ENCODE data around the gene GBX1. TPM values are rescaled to one million over a fixed set of nuclear protein-coding genes. Genes with fewer than 3 reads are reported as not detected.

GBX1 gene
- total RNA-seq, 5 donors from 2014 or later (not counting 1 experiment from before 2014, with no cell fraction given): not detected

DNA sequence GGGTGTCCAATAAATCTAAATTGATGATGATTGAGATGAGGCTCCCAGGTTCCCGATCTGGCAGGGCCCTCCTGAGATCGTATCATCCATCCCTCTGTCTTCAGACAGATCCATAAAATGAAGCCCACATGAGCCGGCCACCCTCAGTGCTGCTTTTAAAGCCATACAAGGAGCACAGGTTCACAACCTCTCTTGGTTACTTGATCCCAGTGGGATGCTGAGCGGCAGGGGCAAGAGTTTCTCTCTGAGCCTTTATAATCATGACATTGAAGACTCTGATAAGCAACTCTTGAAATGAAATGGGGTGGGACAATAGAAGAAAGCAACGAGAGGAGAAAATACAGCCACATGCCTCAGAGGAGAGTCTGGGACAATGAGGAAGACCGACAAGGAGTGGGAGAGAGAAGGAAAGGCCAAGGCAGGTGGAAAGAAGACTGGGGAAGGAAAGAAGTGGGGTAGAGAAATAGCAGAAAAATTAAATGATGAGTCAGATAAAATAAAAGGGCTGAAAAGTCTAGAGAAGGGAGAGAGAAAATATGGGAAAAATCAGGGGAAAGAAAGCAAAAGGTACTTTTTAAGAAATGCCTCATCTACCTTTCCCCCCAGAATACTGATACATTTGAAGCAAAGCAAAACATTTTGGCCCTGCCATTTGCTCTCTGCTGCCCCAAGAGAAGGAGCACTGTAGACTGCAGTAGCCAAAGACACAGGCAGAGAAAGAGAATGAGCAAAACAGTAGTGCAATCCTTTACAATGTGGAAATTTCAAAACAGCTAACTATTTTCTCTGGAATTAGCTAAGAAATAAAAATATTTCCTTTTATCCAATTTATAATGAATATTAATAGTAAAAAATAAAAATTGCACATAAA is 14.6 kb downstream of the GBX1 start:
- Histone ChIP-seq H3K4me1 (ENCODE audit: control insufficient read depth in 1 of 2, extremely low read depth in 1 of 2, insufficient read depth in 2 of 2, low read length in 2 of 2) (no peaks in the 10 kb centered on the region), H3K36me3 (ENCODE audit: control insufficient read depth in 2 of 2, extremely low read depth in 1 of 2, insufficient read depth in 1 of 2, low read length in 1 of 2) (no peaks in the 10 kb centered on the region), H3K9me3 (no peaks in the 10 kb centered on the region), H3K27ac (ENCODE audit: low read length) (no peak overlapping the region), H3K27me3 (replicated peaks in 1 of 2; ENCODE audit: control insufficient read depth in 2 of 2, extremely low read depth in 1 of 2, insufficient read depth in 2 of 2, low read length in 1 of 2) (peaks cover 2 to 37% of the 10 kb centered on the region in 2 experiments), H3K4me3 (ENCODE audit: control insufficient read depth in 1 of 2, extremely low read depth in 1 of 2, low read length in 1 of 2) (no peak overlapping the region)
- H3K4me1 Mint-ChIP-seq: no peaks in the 10 kb centered on the region
- no peak for DNase-seq
- ATAC-seq (replicated peaks in 1 of 4): no peak
- 63% methylated on average over 4 of the region's 6 CpGs for WGBS (ENCODE audit: insufficient coverage)
- no peak overlapping the region for H3K27ac Mint-ChIP-seq
- H3K36me3 Mint-ChIP-seq: no peaks in the 10 kb centered on the region
- H3K27me3 Mint-ChIP-seq: peaks cover 30 to 38% of the 10 kb centered on the region in 2 donors
- no peaks in the 10 kb centered on the region for H3K9me3 Mint-ChIP-seq
- H3K4me3 Mint-ChIP-seq: no peak overlapping the region
- ChIA-PET POLR2A (no interaction called here), CTCF (no interaction called here)

DNA sequence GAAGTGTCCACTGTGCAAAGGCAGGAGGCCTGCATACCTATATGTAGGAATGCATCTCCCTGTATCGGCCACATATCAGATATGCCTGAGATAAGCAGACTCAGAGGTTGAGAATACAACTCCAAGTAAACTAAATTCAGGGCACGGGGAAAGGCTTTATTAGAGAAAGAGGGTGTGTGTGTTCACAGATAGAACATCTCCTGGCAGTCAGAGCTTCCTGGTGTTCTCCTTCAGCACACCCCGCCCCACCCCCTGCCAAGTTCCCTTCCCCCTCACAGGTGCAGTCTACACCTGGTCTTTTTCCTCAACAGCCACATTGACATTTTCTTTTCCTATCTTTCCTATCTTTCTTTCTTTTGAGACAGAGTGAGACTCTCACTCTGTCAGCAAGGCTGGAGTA is 17.1 kb downstream of the GBX1 start:
- Mint-ChIP-seq H3K4me1 (no peaks in the 10 kb centered on the region), H3K4me3 (no peak overlapping the region), H3K9me3 (no peaks in the 10 kb centered on the region), H3K36me3 (no peaks in the 10 kb centered on the region), H3K27ac (no peak overlapping the region), H3K27me3 (peaks cover 13 to 30% of the 10 kb centered on the region in 2 donors)
- Histone ChIP-seq H3K27me3 (replicated peaks in 1 of 2; ENCODE audit: control insufficient read depth in 2 of 2, extremely low read depth in 1 of 2, insufficient read depth in 2 of 2, low read length in 1 of 2) (peaks cover 2 to 37% of the 10 kb centered on the region in 2 experiments), H3K9me3 (no peaks in the 10 kb centered on the region), H3K4me1 (ENCODE audit: control insufficient read depth in 1 of 2, extremely low read depth in 1 of 2, insufficient read depth in 2 of 2, low read length in 2 of 2) (no peaks in the 10 kb centered on the region), H3K36me3 (ENCODE audit: control insufficient read depth in 2 of 2, extremely low read depth in 1 of 2, insufficient read depth in 1 of 2, low read length in 1 of 2) (no peaks in the 10 kb centered on the region), H3K4me3 (ENCODE audit: control insufficient read depth in 1 of 2, extremely low read depth in 1 of 2, low read length in 1 of 2) (no peak overlapping the region), H3K27ac (ENCODE audit: low read length) (no peak overlapping the region)
- DNase-seq (no peak), ATAC-seq (replicated peaks in 1 of 4) (no peak)
- POLR2A ChIA-PET: no interaction called here
- no CpG with 5 or more reads among the region's 3 CpGs for WGBS (ENCODE audit: insufficient coverage)
- CTCF ChIA-PET: no interaction called here

- CTCF ChIA-PET: no interaction called here
- no peaks in the 10 kb centered on the region for H3K4me1 ChIP-seq (ENCODE audit: control insufficient read depth in 1 of 2, extremely low read depth in 1 of 2, insufficient read depth in 2 of 2, low read length in 2 of 2)
- H3K27ac ChIP-seq (ENCODE audit: low read length): no peak overlapping the region
- H3K36me3 ChIP-seq (ENCODE audit: control insufficient read depth in 2 of 2, extremely low read depth in 1 of 2, insufficient read depth in 1 of 2, low read length in 1 of 2): peaks cover 0 to 3% of the 10 kb centered on the region in 2 donors
- Mint-ChIP-seq H3K4me3 (no peak overlapping the region), H3K9me3 (no peaks in the 10 kb centered on the region), H3K27me3 (peaks cover 4 to 19% of the 10 kb centered on the region in 2 donors), H3K4me1 (no peaks in the 10 kb centered on the region), H3K27ac (no peak overlapping the region), H3K36me3 (peaks cover 7% of the 10 kb centered on the region)
- peaks cover 0 to 32% of the 10 kb centered on the region in 2 experiments for H3K27me3 ChIP-seq (replicated peaks in 1 of 2; ENCODE audit: control insufficient read depth in 2 of 2, extremely low read depth in 1 of 2, insufficient read depth in 2 of 2, low read length in 1 of 2)
- 63% methylated on average over 19 of the region's 22 CpGs for WGBS (ENCODE audit: insufficient coverage)
- ATAC-seq (replicated peaks in 1 of 4) (no peak), DNase-seq (no peak)
- POLR2A ChIA-PET: interaction anchor here in 1 of 2 donors (0.5 kb wide), 1 partner anchor 22 kb away, joined by 5 read pairs; no protein-coding TSS in a partner anchor
- no peaks in the 10 kb centered on the region for H3K9me3 ChIP-seq
- no peak overlapping the region for H3K4me3 ChIP-seq (ENCODE audit: control insufficient read depth in 1 of 2, extremely low read depth in 1 of 2, low read length in 1 of 2)
These were observed 18.9 kb downstream of the GBX1 start for GRCh38 chr7:151148319-151149259.

DNA sequence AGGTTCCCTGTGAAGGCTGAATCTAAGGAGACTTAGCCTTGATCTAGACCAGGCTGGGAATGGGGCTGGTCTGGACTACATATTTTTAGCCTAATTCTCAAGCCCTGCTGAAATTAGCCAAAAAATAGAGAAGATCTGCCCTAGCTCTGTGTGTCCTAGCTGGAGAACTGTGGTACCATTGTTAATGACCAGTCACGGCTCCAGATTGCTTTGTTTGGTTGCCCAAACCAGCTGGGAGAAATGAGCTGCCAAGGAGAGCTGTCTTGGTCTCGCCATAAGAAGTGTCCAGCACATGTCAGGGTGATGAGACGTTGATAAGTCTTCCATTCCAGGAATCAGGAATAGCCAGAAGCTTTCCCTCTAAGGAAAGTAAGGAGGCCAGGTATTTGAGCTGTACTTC is 20.7 kb downstream of the GBX1 start:
- ATAC-seq (replicated peaks in 1 of 4) (no peak), DNase-seq (no peak)
- no peak overlapping the region for H3K27ac Mint-ChIP-seq
- Histone ChIP-seq H3K4me3 (ENCODE audit: control insufficient read depth in 1 of 2, extremely low read depth in 1 of 2, low read length in 1 of 2) (no peak overlapping the region), H3K27ac (ENCODE audit: low read length) (no peak overlapping the region), H3K36me3 (ENCODE audit: control insufficient read depth in 2 of 2, extremely low read depth in 1 of 2, insufficient read depth in 1 of 2, low read length in 1 of 2) (peaks cover 0 to 3% of the 10 kb centered on the region in 2 donors), H3K4me1 (ENCODE audit: control insufficient read depth in 1 of 2, extremely low read depth in 1 of 2, insufficient read depth in 2 of 2, low read length in 2 of 2) (no peaks in the 10 kb centered on the region), H3K27me3 (replicated peaks in 1 of 2; ENCODE audit: control insufficient read depth in 2 of 2, extremely low read depth in 1 of 2, insufficient read depth in 2 of 2, low read length in 1 of 2) (peaks cover 0 to 26% of the 10 kb centered on the region in 2 experiments), H3K9me3 (no peaks in the 10 kb centered on the region)
- no peak overlapping the region for H3K4me3 Mint-ChIP-seq
- WGBS (ENCODE audit: insufficient coverage): 92% methylated on average over 3 of the region's 3 CpGs
- peaks cover 17% of the 10 kb centered on the region for H3K36me3 Mint-ChIP-seq
- ChIA-PET POLR2A (no interaction called here), CTCF (interaction anchor here (0.6 to 0.7 kb wide), 2 partner anchors 31 to 794 kb away, joined by 4 to 5 read pairs; no protein-coding TSS in a partner anchor)
- no peaks in the 10 kb centered on the region for H3K4me1 Mint-ChIP-seq
- H3K27me3 Mint-ChIP-seq: peaks cover 4 to 19% of the 10 kb centered on the region in 2 donors
- H3K9me3 Mint-ChIP-seq: no peaks in the 10 kb centered on the region

- no peak overlapping the region for H3K27ac ChIP-seq (ENCODE audit: low read length)
- H3K9me3 ChIP-seq: no peaks in the 10 kb centered on the region
- peaks cover 0 to 3% of the 10 kb centered on the region in 2 donors for H3K36me3 ChIP-seq (ENCODE audit: control insufficient read depth in 2 of 2, extremely low read depth in 1 of 2, insufficient read depth in 1 of 2, low read length in 1 of 2)
- ChIA-PET CTCF (interaction anchor here (0.6 to 0.7 kb wide), 2 partner anchors 61 to 353 kb away, joined by 5 to 6 read pairs; no protein-coding TSS in a partner anchor), POLR2A (interaction anchor here in 1 of 2 donors (0.6 kb wide), 1 partner anchor 360 kb away, joined by 3 read pairs; no protein-coding TSS in a partner anchor)
- H3K27me3 ChIP-seq (replicated peaks in 1 of 2; ENCODE audit: control insufficient read depth in 2 of 2, extremely low read depth in 1 of 2, insufficient read depth in 2 of 2, low read length in 1 of 2): peaks cover 0 to 12% of the 10 kb centered on the region in 2 experiments
- ATAC-seq (replicated peaks in 1 of 4) (no peak), DNase-seq (no peak)
- no peak overlapping the region for H3K4me3 Mint-ChIP-seq
- WGBS (ENCODE audit: insufficient coverage): 100% methylated on average over 3 of the region's 7 CpGs
- H3K9me3 Mint-ChIP-seq: no peaks in the 10 kb centered on the region
- peaks cover 30% of the 10 kb centered on the region for H3K36me3 Mint-ChIP-seq
- H3K4me3 ChIP-seq (ENCODE audit: control insufficient read depth in 1 of 2, extremely low read depth in 1 of 2, low read length in 1 of 2): no peak overlapping the region
- no peaks in the 10 kb centered on the region for H3K4me1 Mint-ChIP-seq
- no peaks in the 10 kb centered on the region for H3K4me1 ChIP-seq (ENCODE audit: control insufficient read depth in 1 of 2, extremely low read depth in 1 of 2, insufficient read depth in 2 of 2, low read length in 2 of 2)
- H3K27ac Mint-ChIP-seq: no peak overlapping the region
- peaks cover 4 to 11% of the 10 kb centered on the region in 2 donors for H3K27me3 Mint-ChIP-seq
These were observed 23.1 kb downstream of the GBX1 start for GRCh38 chr7:151144387-151144786.
